Memory B cell (primary cell): ENCODE results near the gene LARP1B.
"Not testable (repeated sequence)": the region's sequence is repeated elsewhere in the genome, so short reads cannot be mapped to it uniquely, and the experiment has no call there.

Source experiments
- ATAC-seq: fragments of 150-1000 bp; cut with Tn5 transposase; 2 replicates; pipeline ENCODE4 v1.10.0; 2021; ENCODE audit warnings: low read depth, mild to moderate bottlenecking, moderate library complexity
- DNase-seq, 2 donors: peaks; one replicate each; pipeline ENCODE4 v3.0.0; 2022; ENCODE audit warnings: low spot score in 2 of 2
- H3K27ac Mint-ChIP-seq: one replicate; pipeline ENCODE4 v1.8.0; 2022; ENCODE audit warnings: mild to moderate bottlenecking, moderate library complexity, mixed read lengths
- H3K27me3 Mint-ChIP-seq: one replicate; pipeline ENCODE4 v1.8.0; 2022; ENCODE audit warnings: mixed read lengths
- H3K36me3 Mint-ChIP-seq: one replicate; pipeline ENCODE4 v1.8.0; 2022; ENCODE audit warnings: mild to moderate bottlenecking, mixed read lengths
- H3K4me1 Mint-ChIP-seq: one replicate; pipeline ENCODE4 v1.8.0; 2022; ENCODE audit warnings: mixed read lengths
- H3K4me3 Mint-ChIP-seq: one replicate; pipeline ENCODE4 v1.8.0; 2022; ENCODE audit warnings: mild to moderate bottlenecking, moderate library complexity, mixed read lengths
- H3K9me3 Mint-ChIP-seq: one replicate; pipeline ENCODE4 v1.8.0; 2022; ENCODE audit warnings: mixed read lengths

Gene LARP1B

DNA sequence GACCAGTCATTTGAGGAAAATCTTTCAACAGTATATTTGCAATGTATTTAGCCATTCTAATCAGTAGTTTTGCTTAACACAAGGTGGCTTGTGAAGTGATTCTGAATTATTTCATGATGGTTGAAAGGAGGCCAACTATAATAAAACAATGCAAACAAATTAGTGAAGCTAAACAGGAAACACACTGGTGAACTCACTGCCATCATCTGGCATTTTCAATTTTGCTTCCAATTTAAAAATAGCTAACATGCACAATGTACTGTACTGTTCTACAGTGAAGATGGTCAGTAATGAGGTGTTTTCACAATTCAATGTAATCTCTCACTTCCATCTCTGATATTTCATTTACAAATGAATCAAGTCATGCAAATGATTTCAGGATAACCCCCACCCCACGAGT is 195.4 kb downstream of the LARP1B start:
- no peak for ATAC-seq
- no peak for DNase-seq
- H3K27me3 Mint-ChIP-seq, result peaks cover 8% of the 10 kb centered on the region
- H3K4me3 Mint-ChIP-seq, result no peak overlapping the region
- no peak overlapping the region for H3K27ac Mint-ChIP-seq
- peaks cover 3% of the 10 kb centered on the region for H3K36me3 Mint-ChIP-seq
- H3K9me3 Mint-ChIP-seq, result peaks cover 3% of the 10 kb centered on the region
- no peaks in the 10 kb centered on the region for H3K4me1 Mint-ChIP-seq

DNA sequence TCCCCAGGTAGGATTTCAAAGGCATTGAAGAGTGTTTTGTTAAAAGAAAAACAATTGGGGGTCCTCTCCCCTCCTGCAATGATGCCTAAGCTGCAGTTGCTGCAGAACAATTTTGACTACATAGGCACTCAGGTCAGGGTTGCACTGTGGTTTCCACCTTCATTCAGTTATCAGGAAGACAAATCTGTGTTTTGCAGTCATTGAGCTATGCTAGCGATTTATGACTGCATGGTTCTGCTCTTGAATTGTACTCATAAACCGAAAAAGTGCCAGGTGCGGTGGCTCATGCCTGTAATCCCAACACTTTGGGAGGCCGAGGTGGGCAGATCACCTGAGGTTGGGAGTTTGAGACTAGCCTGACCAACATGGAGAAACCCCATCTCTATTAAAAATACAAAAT is 197.1 kb downstream of the LARP1B start:
- ATAC-seq, H3K9me3 Mint-ChIP-seq, H3K4me1 Mint-ChIP-seq: not testable (repeated sequence)

DNA sequence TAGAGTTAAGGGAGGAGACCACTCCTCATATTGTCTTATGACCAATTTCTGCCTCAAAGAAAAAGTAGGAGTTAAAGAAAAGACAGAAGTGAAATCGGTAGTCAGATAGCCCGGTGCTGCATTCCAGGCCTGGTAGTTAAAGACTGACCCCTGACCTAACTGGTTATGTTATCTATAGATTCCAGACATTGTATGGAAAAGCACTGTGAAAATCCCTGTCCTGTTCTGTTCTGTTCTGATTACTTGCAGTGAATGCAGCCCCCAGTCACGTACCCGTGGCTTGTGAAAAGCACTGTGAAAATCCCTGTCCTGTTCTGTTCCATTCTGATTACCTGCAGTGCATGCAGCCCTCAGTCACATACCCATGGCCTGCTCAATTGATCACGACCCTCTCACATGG is 198.8 kb downstream of the LARP1B start:
- not testable (repeated sequence) for H3K27me3 Mint-ChIP-seq, DNase-seq, H3K9me3 Mint-ChIP-seq, H3K4me3 Mint-ChIP-seq, H3K36me3 Mint-ChIP-seq, ATAC-seq, H3K4me1 Mint-ChIP-seq, H3K27ac Mint-ChIP-seq

More for the DNA sequence above, 197.1 kb downstream of the LARP1B start:
- DNase-seq, H3K4me3 Mint-ChIP-seq, H3K27me3 Mint-ChIP-seq, H3K36me3 Mint-ChIP-seq, H3K27ac Mint-ChIP-seq: not testable (repeated sequence)
